SHP77 treated with DMSO at 0.1 percent for 48 hours (cell line): Measurements from ENCODE around the gene PABPC1L.

Experiments
- DNase-seq: peaks from one replicate; lab custom pipeline; 2025; lab: John Stamatoyannopoulos, UW

The PABPC1L gene

GRCh38 chr20:44942264-44942973 is 32.6 kb downstream of the PABPC1L start:
- DNase-seq = no peak

DNA sequence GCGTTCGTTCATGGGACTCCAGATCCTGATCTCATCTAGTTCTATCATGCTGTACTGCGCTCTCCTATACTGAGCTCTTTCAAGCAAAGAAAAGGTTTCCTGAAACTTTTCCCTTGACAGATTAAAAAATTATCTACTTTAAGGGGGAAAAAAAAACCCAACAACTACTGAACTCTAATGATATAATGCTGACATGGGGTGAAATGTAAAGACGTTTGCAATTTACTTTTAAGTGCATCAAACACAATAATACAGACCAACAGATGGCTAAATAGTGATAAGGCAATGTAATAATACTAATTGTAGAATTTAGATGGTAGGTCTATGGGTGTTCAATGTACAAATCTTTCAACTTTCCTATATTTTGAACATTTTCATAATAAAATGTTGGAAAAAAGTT is 34.0 kb downstream of the PABPC1L start:
- DNase-seq = no peak

GRCh38 chr20:44945261-44945660 is 35.4 kb downstream of the PABPC1L start:
- DNase-seq = no peak

DNA sequence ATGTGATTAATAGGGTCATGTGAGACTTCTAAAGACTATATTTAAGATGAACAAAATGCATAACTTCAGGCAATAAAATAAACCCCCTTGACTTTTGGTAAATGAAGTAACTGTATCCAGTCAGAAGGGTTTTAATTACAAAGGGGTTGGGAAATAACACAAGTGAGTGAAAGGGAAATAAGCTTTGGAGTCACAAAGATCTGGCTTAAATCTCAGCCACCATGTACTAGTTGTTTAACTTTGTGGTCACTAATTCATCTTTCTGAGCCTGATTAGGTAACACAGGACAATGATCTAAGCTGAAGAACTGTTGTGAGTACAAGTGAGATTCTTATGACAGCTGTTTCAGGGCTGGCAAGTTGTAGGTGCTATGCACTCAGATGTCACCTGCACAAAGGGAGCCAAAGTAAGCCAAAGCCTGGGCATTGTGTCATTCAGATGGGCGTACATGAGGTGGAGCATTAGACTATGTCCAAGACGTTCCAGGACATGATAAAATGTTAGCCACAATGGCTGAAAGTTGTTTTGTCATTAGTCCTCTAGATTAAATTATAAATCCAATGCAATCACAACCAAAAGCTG is 36.5 kb downstream of the PABPC1L start:
- no peak for DNase-seq

DNA sequence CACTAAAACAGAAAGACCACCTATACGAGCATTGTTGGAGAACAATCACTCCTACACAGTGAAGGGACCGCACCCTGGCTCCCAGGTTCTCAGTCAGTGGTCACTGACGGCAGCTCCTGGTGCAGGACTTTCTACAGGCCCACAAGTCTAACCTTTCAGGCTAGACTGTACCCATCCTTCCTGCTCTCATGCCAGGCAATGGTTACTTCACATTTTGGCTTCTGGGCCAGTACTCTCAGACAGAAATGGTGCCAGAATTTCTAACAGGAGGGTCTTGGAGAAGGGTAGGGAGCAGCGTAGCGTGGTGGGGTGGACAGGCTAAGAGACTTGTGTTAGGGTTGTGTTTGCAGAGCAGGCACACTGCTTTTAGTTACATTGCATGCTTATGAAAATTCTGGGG is 38.2 kb downstream of the PABPC1L start:
- DNase-seq = no peak

DNA sequence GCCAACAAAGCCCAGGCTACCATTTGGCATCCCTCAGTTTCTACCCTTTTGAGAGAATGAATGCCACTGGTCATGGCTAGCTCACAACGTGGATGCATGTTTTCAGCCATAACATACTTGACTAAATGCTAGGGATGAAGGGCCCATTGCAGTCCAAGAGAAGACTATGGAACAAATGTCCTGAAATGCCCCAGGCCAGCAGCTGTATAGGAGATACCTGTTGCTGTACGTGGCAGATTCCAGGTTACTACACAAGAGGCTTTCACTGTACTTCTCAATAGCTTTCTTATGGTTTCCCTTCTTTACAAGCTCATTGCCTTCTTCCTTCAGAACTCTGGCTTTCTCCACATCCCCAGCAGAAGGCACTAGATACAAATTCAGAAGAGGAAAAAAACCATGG is 38.7 kb downstream of the PABPC1L start:
- no peak for DNase-seq

DNA sequence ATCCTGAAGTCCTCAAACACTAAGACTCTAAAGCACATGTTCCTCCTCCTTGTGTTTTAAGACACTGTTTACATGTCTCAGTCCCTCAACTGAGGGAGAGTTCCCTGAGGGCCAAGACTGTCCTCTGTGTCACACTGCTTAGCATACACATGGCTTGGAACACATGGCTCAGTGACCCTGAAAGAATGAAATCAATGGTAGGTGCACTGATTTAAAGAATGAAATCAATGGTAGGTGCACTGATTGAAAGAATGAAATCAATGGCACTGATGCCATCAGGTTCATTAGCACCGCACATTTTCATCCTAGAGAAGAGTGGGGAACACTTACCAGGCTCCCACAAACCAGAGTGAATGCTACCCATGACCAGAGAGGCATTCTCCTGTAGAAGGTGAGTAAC is 40.5 kb downstream of the PABPC1L start:
- no peak for DNase-seq

- no peak for DNase-seq
Measured at GRCh38 chr20:44952731-44953130, 42.9 kb downstream of the PABPC1L start.

GRCh38 chr20:44954211-44954610 is 44.4 kb downstream of the PABPC1L start:
- DNase-seq = no peak

- DNase-seq = no peak
Measured at GRCh38 chr20:44955270-44955669, 45.4 kb downstream of the PABPC1L start.

- no peak for DNase-seq
Measured at GRCh38 chr20:44956410-44956809, 46.5 kb downstream of the PABPC1L start.

- DNase-seq = no peak
Measured at GRCh38 chr20:44958276-44958675, 48.4 kb downstream of the PABPC1L start.

- DNase-seq = no peak
Measured at GRCh38 chr20:44959082-44959637, 49.3 kb downstream of the PABPC1L start.

DNA sequence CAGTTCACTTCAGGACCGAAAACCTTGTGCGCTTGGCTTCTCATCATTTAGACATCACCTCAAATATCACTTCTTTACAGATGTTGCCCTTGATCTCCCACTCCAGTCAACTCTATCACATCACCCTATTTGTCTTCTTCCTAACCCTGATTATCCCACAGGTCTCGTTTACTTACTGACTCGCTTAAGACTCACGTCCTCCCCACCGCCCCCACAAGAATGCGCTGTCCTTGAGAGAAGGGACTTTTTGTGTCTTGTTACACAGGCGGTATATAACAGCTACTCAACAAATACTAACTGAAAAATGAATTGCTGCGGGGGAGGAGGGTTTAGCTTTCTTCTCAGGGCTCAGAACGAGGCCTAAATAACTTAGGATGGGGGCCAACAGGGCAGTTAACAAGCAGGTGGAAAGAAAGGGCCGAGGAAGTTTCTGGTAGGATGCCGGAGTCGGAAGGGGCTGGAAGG is 49.8 kb downstream of the PABPC1L start:
- no peak for DNase-seq

DNA sequence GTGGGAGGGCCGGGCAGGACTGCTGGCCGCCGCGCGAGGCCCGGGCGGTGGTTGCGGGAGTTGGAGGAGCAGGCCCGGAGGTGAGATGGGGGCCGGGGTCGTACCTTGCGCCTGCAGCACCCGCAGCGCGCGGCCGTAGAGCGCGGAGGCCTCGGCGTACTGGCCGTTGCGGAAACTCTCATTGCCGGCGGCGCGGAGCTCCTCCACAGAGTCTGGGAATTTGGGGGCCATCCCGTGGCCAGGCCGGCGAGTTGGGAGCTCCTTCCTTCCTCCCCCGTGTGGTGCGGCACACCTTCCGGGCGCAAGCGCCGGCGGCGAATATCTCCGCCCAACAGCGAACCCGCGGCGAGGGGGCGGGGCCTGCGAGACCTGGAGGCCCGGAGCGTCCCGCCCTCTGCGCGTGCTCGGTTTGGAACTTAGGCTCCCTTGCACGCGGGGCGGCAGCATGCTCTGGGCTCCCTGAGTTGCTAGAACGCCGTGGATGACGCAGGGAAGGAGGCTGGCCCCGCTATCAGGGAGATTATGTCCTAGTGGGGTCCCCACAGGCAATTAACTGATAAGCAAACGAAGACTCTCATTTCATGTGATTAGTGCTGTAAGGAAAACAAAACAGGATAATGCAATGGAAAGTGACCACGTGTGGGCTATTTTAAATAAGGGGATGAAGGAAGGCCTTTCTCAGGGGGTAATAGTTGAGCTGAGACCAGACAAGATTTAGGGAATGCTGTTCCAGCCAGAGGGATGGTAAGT is 50.4 kb downstream of the PABPC1L start, which contains the start of gene TOMM34:
TSS of gene TOMM34 (minus strand) at position 295 of the 750 bp plus-strand sequence. CDS start at position 231, 64 bp downstream.
- DNase-seq = peak; percentile 79

GRCh38 chr20:44961011-44961869 is 51.4 kb downstream of the PABPC1L start:
- no peak for DNase-seq

GRCh38 chr20:44961870-44962267 is 52.0 kb downstream of the PABPC1L start:
- no peak for DNase-seq

DNA sequence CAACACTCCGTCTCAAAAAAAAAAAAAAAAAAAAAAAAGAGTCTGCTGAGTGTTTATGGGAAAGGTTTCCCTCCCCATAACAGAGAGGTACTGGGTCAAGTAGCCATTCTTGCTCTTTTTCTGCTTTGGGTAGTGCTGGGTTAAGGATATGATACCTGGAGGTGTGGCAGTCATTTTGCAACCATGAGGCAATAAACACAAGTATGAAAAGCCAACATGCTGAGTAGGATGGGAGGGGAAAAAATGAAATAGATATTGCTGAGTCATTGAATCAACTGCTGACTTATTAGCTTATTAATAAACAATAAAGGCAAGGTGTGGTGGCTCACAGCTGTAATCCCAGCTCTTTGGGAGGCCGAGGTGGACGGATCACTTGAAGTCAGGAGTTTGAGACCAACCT is 52.6 kb downstream of the PABPC1L start:
- no peak for DNase-seq

DNA sequence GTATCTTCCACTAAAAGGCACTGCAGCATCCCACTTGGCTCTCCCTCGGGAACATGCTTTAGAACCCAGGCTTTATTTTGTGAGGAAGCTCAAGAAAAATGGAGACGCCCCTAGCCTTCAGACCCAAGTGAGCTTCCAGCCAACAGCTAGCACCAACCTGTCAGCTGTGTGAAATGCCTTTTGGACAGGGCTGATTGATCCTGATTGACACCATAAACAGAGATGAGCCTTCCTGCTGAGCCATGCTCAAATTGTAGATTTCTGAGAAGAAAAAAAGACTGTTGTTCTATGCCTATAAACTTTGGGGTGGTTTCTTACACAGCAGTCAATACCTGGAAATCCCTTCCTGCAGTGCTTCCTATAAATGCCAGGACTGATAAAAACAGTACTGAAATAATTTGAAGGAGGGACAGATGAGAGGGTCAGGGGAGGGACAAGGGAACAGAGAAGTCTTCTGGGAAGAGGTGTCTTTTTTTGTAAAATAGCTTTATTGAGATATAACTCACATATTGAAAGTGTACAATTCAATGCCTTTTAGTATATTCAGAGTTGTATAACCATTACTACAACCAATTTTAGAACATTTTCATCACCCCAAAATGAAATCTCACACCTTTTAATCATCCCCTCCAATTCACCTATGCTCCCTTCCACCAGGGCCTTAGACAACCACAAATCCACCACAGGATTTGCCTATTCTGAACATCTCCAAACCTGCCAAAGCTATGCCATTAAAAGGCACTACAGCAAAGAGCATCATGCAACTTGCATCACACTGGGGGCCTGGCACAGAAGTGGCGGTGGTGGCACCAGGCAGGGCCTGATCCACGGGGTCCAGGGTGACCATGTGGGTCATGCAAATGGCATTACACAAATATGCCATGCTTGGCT is 53.7 kb downstream of the PABPC1L start:
- no peak for DNase-seq

GRCh38 chr20:44965651-44966029 is 55.8 kb downstream of the PABPC1L start:
- no peak for DNase-seq
